K562 (cell line): Measurements from ENCODE around the gene UTP11. TPM values are rescaled to one million over a fixed set of nuclear protein-coding genes. Genes with fewer than 3 reads are reported as not detected.

ENCODE experiments used
- CBX1 ChIP-seq: sonication (generic); IDR thresholded peaks from 2 replicates; pipeline ENCODE4 v1.6.1; 2016; ENCODE audit warnings: antibody characterized with exemption, low read depth, mild to moderate bottlenecking
- CHD1 ChIP-seq: fragments of 200-600 bp; sonication (generic); IDR thresholded peaks from one replicate; pipeline ENCODE4 v1.6.1; 2012; ENCODE audit warnings: mild to moderate bottlenecking, moderate library complexity, low read length, inconsistent platforms
- JUNB ChIP-seq: fragments of 450-650 bp; formaldehyde crosslinking; conservative IDR thresholded peaks from 2 replicates; pipeline ENCODE4 v1.4.0; 2020; ENCODE audit warnings: mild to moderate bottlenecking
- KLF10 ChIP-seq: fragments of 250-450 bp; sonication (Bioruptor Pico); IDR thresholded peaks from 2 replicates; pipeline ENCODE4 v1.6.1; 2021; ENCODE audit warnings: matching md5 sums
- MEF2A ChIP-seq: IDR thresholded peaks from 2 replicates; pipeline ENCODE4 v1.6.1; 2011; ENCODE audit warnings: low read depth, mild to moderate bottlenecking, low read length, moderate library complexity; ENCODE audit not compliant: control insufficient read depth
- NCOA4 ChIP-seq: fragments of 450-650 bp; IDR thresholded peaks from 2 replicates; pipeline ENCODE4 v1.6.1; 2018; ENCODE audit warnings: mild to moderate bottlenecking; ENCODE audit not compliant: partially characterized antibody
- POLR3A ChIP-seq: IDR thresholded peaks from 2 replicates; pipeline ENCODE4 v1.6.1; 2011; ENCODE audit warnings: borderline replicate concordance, mild to moderate bottlenecking, moderate library complexity; ENCODE audit not compliant: insufficient read length, insufficient read depth; ENCODE audit errors: extremely low read depth
- PYGO2 ChIP-seq: fragments of 450-650 bp; IDR thresholded peaks from 2 replicates; pipeline ENCODE4 v1.6.1; 2016; ENCODE audit warnings: mild to moderate bottlenecking, missing genetic modification characterization, moderate library complexity, missing compliant biosample characterization
- SMARCA5 ChIP-seq: fragments of 450-650 bp; IDR thresholded peaks from 2 replicates; pipeline ENCODE4 v1.6.1; 2016
- SNAPC5 ChIP-seq: fragments of 250-450 bp; sonication (Bioruptor Pico); IDR thresholded peaks from 2 replicates; pipeline ENCODE4 v1.8.0; 2021; ENCODE audit warnings: moderate library complexity, mild to moderate bottlenecking, inconsistent platforms
- ZBTB9 ChIP-seq: fragments of 450-650 bp; formaldehyde crosslinking; IDR thresholded peaks from 2 replicates; pipeline ENCODE4 v1.4.0; 2020; ENCODE audit warnings: mild to moderate bottlenecking, moderate library complexity
- ZFP91 ChIP-seq: sonication (generic); formaldehyde crosslinking; IDR thresholded peaks from 2 replicates; pipeline ENCODE4 v1.8.0; 2022; ENCODE audit warnings: mild to moderate bottlenecking, missing genetic modification reagents
- ZFX ChIP-seq: sonication (generic); formaldehyde crosslinking; IDR thresholded peaks from 2 replicates; pipeline ENCODE4 v1.8.0; 2022; ENCODE audit warnings: mild to moderate bottlenecking, missing genetic modification reagents, moderate library complexity
- ZNF589 ChIP-seq: fragments of 200-800 bp; sonication (Bioruptor generic); IDR thresholded peaks from 2 replicates; pipeline ENCODE4 v1.6.1; 2016; ENCODE audit warnings: low read depth, missing genetic modification characterization, missing compliant biosample characterization
- polyA plus RNA-seq, 8 experiments: library from polyadenylated mRNA; depleted of rRNA in 4 of 8; stranded (reverse) in 5 of 8; unstranded in 3 of 8; fragments of >200 nt; fragmentation: Nextera tagmentation in 2 of 8; fragmentation: Illumina TruSeq in 1 of 8; extraction: Ambion mirVana in 2 of 8; extraction: Trizol in 1 of 8; gene quantifications; 2 replicates each; pipeline versions ENCODE4 v1.2.1 to v1.2.3, GENCODE V29; 2011 to 2014; ENCODE audit warnings: inconsistent platforms in 1 of 8, missing spikeins in 1 of 8
- total RNA-seq, 7 experiments: library from RNA; depleted of rRNA in 6 of 7; stranded (reverse); fragments of >200 nt in 6 of 7; fragmentation: Illumina TruSeq in 2 of 7; extraction: Trizol in 2 of 7; gene quantifications; 2 replicates each; pipeline versions ENCODE4 v1.2.1 to v1.2.3, GENCODE V29; 2011 to 2021; ENCODE audit warnings: low replicate concordance in 1 of 7
- TF ChIP-seq, protein P1 (sequence below), 2 experiments: fragments of 450-650 bp; formaldehyde crosslinking in 1 of 2; IDR thresholded peaks; 2 replicates each; pipeline versions ENCODE4 v1.4.0 to v1.6.1; 2014 to 2020; ENCODE audit warnings: mild to moderate bottlenecking in 2 of 2, borderline replicate concordance in 1 of 2, low read depth in 1 of 2

The UTP11 gene
- total and polyA plus RNA-seq, 9 of the 15 experiments (the other 6 are each of a cell fraction or from before 2014, with no cell fraction given) = 91.1 to 378 (median 221) TPM

- TF ChIP-seq CBX1 = no peak
- TF ChIP-seq MEF2A = no peak
- TF ChIP-seq SMARCA5 = no peak; the same call in 1 of the 2 replicates
- TF ChIP-seq CHD1 = no peak
- TF ChIP-seq, protein P1, sequence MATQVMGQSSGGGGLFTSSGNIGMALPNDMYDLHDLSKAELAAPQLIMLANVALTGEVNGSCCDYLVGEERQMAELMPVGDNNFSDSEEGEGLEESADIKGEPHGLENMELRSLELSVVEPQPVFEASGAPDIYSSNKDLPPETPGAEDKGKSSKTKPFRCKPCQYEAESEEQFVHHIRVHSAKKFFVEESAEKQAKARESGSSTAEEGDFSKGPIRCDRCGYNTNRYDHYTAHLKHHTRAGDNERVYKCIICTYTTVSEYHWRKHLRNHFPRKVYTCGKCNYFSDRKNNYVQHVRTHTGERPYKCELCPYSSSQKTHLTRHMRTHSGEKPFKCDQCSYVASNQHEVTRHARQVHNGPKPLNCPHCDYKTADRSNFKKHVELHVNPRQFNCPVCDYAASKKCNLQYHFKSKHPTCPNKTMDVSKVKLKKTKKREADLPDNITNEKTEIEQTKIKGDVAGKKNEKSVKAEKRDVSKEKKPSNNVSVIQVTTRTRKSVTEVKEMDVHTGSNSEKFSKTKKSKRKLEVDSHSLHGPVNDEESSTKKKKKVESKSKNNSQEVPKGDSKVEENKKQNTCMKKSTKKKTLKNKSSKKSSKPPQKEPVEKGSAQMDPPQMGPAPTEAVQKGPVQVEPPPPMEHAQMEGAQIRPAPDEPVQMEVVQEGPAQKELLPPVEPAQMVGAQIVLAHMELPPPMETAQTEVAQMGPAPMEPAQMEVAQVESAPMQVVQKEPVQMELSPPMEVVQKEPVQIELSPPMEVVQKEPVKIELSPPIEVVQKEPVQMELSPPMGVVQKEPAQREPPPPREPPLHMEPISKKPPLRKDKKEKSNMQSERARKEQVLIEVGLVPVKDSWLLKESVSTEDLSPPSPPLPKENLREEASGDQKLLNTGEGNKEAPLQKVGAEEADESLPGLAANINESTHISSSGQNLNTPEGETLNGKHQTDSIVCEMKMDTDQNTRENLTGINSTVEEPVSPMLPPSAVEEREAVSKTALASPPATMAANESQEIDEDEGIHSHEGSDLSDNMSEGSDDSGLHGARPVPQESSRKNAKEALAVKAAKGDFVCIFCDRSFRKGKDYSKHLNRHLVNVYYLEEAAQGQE (IDR thresholded peaks at IDR 0.05; ENCODE audit: borderline replicate concordance) = no peak
- TF ChIP-seq, protein P1 (CRISPR knock-in tag; IDR thresholded peaks at IDR 0.05; ENCODE audit: low read depth) = 0 out of 2 replicates have a peak, but pooled peaks have one; percentile 14
- TF ChIP-seq POLR3A = no peak
- TF ChIP-seq ZFX = no peak
- no peak for TF ChIP-seq SNAPC5 (CRISPR knock-in tag)
- TF ChIP-seq PYGO2 (tag) = peak; percentile 20; the same call in 1 of the 2 replicates
- TF ChIP-seq ZBTB9 (CRISPR knock-in tag) = 0 out of 2 replicates have a peak, but pooled peaks have one; percentile 7
- no peak for TF ChIP-seq NCOA4
- TF ChIP-seq JUNB = no peak
- TF ChIP-seq ZFP91 (CRISPR knock-in tag) = no peak
- TF ChIP-seq KLF10 (CRISPR knock-in tag) = no peak
- 0 out of 2 replicates have a peak, but pooled peaks have one; percentile 14 for TF ChIP-seq ZNF589 (CRISPR knock-in tag)
Measured at GRCh38 chr1:38000233-38000528, 12.4 kb upstream of the UTP11 start (continued).
